ENCODE measurements around the gene LETMD1.
"Not testable (repeated sequence)": the region's sequence is repeated elsewhere in the genome, so short reads cannot be mapped to it uniquely, and the experiment has no call there.

LETMD1 gene

DNA sequence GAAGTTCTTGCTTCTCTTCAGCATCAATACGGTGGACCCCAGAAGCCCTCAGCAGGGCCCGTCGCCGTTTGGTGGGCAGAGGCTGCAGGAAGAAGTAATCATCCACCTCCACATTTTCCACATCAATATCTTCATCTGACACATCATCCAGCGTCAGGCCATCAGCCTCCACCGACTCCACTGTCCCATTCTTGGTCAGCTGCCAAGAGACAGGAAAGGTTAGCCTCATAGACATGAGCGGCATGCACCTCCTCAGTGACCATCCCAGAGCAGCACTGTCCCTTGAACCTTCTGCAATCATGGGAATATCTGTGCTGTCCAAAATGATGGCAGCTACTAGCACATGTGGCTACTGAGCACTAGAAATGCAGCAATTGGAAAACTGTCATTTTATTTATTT lies 19.6 kb downstream of the LETMD1 start:
- no peak overlapping the region for H3K27ac ChIP-seq
- no peak overlapping the region for H3K4me3 ChIP-seq

- Histone ChIP-seq H3K27ac (peak overlapping the region in 3 of 21 experiments; percentile 4 to 58 (median 51)), H3K4me3 (no peak overlapping the region)
Observed at GRCh38 chr12:51070004-51070403, 21.9 kb downstream of the LETMD1 start.

DNA sequence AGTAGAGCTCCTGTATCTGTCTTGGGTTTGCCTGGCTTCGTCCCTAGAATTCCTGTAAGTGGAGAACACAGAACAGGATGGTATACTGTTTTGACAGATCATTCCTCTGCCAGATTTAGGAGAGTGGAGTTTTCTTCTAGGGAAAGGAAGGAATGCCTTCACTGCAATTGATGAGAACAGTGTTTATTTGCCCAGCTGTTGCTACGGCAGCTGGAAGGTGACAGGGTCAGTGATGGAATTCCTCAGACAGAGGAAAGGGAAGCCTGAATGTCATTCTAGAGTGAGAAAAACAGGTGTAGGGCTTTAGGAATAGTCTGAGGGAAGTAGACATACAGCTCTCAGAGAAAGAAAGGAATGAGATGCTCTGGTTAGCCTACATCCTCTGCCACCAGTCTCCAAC lies 23.5 kb downstream of the LETMD1 start:
- H3K27ac ChIP-seq: no peak overlapping the region
- no peak overlapping the region for H3K4me3 ChIP-seq

DNA sequence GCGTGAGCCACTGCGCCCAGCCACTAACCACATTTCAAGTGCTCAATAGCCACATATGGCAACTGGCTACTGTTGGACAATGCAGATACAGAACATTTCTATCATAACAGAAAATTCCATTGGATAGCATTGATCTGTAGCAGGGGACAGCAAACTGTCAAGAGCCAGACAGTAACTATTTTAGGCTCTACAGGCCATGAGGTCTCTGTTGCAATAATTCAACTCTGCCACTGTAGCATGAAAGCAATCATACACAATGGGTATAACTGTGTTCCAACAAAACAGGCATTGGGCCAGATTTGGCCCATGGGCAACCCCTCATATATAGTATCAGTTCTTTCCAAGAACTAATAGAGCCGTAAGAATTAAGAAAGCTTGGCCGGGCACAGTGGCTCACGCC lies 27.3 kb downstream of the LETMD1 start:
- Histone ChIP-seq H3K4me3 (no peak overlapping the region), H3K27ac (no peak overlapping the region)

GRCh38 chr12:51076236-51076930 lies 28.3 kb downstream of the LETMD1 start:
- Histone ChIP-seq H3K4me3 (no peak overlapping the region), H3K27ac (no peak overlapping the region)

GRCh38 chr12:51077930-51078329 lies 29.8 kb downstream of the LETMD1 start:
- H3K4me3 ChIP-seq: no peak overlapping the region
- no peak overlapping the region for H3K27ac ChIP-seq

DNA sequence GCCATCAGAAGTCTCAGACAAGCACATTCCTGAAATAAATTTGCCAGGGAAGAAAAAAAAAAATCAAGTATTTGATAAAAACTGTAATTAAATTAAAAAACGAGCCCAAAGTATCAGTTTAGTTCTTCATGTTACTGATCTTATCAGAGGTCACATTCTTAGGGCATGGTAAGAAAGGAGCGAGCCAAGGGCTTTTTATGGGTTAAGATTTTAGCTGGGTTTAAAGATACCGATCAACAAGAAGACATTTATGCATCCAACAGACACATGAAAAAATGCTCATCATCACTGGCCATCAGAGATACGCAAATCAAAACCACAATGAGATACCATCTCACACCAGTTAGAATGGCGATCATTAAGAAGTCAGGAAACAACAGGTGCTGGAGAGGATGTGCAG lies 30.2 kb downstream of the LETMD1 start:
- not testable (repeated sequence) for H3K27ac ChIP-seq, H3K4me3 ChIP-seq

- not testable (repeated sequence) for H3K27ac ChIP-seq, H3K4me3 ChIP-seq
Observed at GRCh38 chr12:51078866-51079265, 30.7 kb downstream of the LETMD1 start.

DNA sequence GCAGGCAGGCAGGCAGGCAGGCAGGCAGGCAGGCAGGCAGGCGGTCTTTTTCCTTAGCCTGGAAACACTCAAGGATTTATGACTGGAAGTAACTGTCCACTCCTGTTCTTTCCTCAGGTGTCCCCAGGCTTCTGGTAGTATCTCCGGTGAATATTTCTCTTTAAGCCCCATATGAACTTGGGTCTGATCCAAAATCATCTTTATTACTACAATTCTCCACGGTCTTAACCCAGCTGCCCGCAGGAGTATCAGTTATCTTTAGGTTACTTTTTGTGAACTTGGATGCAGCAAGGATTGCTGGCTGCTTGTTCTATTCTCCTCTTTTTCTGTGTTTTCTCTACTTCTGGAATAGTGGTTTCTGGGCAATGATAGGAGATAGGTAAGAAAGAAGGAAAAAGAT lies 32.0 kb downstream of the LETMD1 start:
- Histone ChIP-seq H3K4me3 (no peak overlapping the region), H3K27ac (no peak overlapping the region)

DNA sequence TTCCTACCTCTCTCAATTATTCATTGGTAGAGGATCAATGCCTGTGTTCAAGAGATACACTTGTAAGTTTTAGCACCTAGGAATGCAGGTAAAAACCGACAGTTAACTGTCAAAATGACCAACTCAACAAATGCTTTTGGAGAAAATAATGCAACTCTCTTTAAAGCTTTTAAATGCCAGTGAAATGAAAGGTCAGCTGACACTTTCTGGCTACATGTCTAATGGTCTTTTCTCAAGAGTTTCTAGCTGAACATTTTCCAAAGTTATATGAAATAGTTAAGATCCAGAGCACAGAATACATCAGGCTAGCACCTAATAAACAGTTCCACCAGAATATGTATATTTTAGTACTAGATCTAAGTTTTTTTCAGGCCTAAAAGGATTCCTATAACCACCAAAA lies 33.3 kb downstream of the LETMD1 start:
- Histone ChIP-seq H3K27ac (peak overlapping the region in 1 of 21 experiments; percentile 99), H3K4me3 (no peak overlapping the region)

- H3K4me3 ChIP-seq: peak overlapping the region; percentile 73 to 96 (median 90)
- peak overlapping the region; percentile 10 to 99 (median 96) for H3K27ac ChIP-seq
Observed at GRCh38 chr12:51082561-51083125, 34.5 kb downstream of the LETMD1 start.

DNA sequence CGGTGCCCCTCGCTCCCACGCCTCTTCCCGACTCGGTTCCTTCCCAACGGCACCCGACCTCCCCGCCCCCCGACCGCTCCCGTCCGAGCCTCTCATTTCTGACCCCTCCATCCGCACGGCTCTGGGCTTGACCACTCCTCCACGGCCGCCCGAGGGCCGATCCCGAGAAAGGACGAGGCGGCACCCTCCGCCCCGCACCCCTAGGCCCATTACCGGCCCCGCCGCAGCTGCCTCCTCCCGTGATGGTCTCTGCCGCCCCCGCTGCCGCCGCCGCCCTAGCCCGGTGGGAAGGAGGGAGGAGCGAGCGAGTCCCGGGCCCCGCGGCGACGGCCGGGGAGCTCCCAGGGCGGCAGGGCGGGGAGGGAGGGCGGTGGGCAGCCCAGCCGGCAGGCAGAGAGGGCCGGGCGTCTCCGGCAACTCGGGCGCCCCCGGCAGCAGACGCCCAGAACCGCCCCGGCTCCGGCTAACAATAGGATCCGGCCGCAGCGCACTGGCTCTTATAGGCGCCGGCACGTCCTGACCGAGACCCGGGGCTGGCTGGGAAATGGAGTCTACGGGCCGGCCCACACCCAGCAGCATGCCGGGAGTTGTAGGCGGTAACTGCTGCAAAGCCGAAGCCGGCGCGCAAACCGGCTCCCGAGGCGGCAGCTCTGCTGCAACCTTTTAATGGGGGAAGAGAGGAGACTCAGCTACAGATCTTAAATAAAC lies 35.2 kb downstream of the LETMD1 start, which contains the start of gene CSRNP2:
CSRNP2 (minus strand) TSS at position 471 of the 708 bp plus-strand sequence. CDS start 7,035 bp downstream, outside the sequence.
- peak within 1 kb of the TSS; percentile 73 to 96 (median 90) for H3K4me3 ChIP-seq
- peak within 1 kb of the TSS; percentile 10 to 99 (median 96) for H3K27ac ChIP-seq

- no peak overlapping the region for H3K27ac ChIP-seq
- H3K4me3 ChIP-seq: no peak overlapping the region
Observed at GRCh38 chr12:51085757-51086156, 37.6 kb downstream of the LETMD1 start.

GRCh38 chr12:51086933-51087332 lies 38.8 kb downstream of the LETMD1 start:
- Histone ChIP-seq H3K4me3 (no peak overlapping the region), H3K27ac (no peak overlapping the region)

DNA sequence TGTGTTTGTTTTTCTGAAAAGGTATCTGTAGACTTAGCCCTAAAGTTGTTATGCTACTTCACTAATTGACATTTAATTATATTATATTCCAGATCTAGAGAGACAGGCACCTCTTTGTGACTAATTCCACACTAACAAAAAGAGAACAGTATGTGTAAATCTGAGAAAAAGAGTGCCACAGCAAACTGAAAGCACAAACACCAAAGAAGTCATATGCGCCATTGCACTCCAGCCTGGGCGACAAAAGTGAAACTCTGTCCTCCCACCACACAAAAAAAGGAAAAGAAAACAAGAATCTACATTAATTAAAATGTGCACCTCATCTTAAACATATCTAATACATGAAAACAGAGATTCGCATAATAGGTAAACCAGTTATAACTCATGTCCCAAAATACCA lies 39.7 kb downstream of the LETMD1 start:
- H3K27ac ChIP-seq: no peak overlapping the region

DNA sequence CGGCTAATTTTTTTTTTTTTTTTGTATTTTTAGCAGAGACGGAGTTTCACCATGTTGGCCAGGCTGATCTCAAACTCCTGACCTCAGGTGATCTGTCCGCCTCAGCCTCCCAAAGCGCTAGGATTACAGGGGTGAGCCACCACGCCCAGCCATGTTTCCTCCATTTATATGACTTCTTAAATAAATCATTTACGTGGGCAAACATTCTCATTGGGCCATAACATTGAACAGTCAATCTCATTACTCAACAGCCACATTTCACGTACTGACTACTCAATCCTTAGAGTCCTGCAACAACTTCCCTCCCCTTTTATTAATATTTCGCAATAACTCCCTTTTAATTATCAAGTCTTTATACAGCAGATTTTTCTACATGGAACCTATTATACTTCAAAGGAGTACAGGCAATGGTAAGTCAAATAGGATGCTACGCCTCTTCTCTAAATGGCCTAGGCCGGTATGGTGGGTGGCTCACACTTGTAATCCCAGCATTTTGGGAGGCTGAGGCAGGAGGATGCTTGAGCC lies 42.6 kb downstream of the LETMD1 start:
- no peak overlapping the region for H3K4me3 ChIP-seq
- no peak overlapping the region for H3K27ac ChIP-seq

More for the DNA sequence above, 39.7 kb downstream of the LETMD1 start:
- H3K4me3 ChIP-seq: no peak overlapping the region

GRCh38 chr12:51098611-51099010 lies 50.5 kb downstream of the LETMD1 start:
- Histone ChIP-seq H3K27ac (no peak overlapping the region), H3K4me3 (no peak overlapping the region)

DNA sequence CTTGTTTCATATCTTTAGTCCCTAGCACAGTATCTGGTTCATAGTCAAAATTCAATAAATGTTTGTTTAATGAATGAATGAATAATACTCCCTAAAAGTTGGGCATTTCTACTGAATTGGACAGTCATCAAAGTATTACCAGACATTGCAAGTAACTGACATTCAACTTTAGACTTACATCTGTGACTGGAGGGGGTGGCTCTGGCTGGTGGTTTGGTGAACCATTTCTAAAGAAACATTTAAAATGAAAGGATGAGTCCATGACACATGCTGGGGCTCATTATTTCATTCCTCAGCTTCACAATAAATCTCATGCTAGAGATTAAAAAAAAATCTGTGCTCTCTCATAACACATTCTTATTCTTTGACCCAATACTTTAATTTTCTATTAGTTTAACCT lies 55.9 kb downstream of the LETMD1 start:
- no peak overlapping the region for H3K27ac ChIP-seq

DNA sequence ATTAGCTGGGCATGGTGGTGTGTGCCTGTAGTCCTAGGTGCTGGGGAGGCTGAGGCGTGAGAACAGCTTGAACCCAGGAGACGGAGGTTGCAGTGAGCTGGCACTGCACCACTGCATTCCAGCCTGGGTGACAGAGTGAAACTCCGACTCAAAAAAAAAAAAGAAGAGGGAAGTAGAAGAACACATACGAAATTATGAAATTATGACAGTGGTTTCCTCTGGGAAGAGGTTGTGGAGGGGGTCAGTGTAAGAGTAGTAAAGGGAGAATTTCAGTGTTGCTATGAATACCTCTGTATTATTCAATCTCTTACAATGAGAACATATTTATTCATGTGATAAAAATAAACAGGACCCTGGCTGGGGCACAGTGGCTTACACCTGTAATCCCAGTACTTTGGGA lies 60.0 kb downstream of the LETMD1 start:
- Histone ChIP-seq H3K4me3 (no peak overlapping the region), H3K27ac (no peak overlapping the region)

More for the DNA sequence above, 55.9 kb downstream of the LETMD1 start:
- H3K4me3 ChIP-seq: no peak overlapping the region
